GM12891 (cell line): ENCODE data around the gene COL5A1.
A peak's percentile ranks its signal among the peaks of the same experiment; 100 is the strongest.

Experiments
- DNase-seq: peaks from one replicate; pipeline ENCODE4 v3.0.0; 2011; ENCODE audit warnings: low spot score; ENCODE audit not compliant: insufficient read length
- FAIRE-seq: peaks from 2 replicates; lab custom pipeline; 2011; peaks lifted over from hg19 to GRCh38; lab: Jason Lieb, UNC
- PAX5 ChIP-seq: IDR thresholded peaks from 2 replicates; pipeline ENCODE4 v1.6.1; 2011; ENCODE audit warnings: low read length, moderate library complexity, mild to moderate bottlenecking; ENCODE audit not compliant: insufficient read depth, severe bottlenecking
- POLR2A ChIP-seq: IDR thresholded peaks from 2 replicates; pipeline ENCODE4 v1.6.1; 2011; ENCODE audit warnings: low read depth, low read length, control low read depth
- POLR2AphosphoS5 ChIP-seq: IDR thresholded peaks from 2 replicates; pipeline ENCODE4 v1.6.1; 2011; ENCODE audit warnings: low read depth, low read length, control low read depth
- POU2F2 ChIP-seq: IDR thresholded peaks from 2 replicates; pipeline ENCODE4 v1.6.1; 2011; ENCODE audit warnings: low read depth, mild to moderate bottlenecking, control low read depth, low read length, moderate library complexity
- SPI1 ChIP-seq: IDR thresholded peaks from 2 replicates; pipeline ENCODE4 v1.6.1; 2011; ENCODE audit warnings: low read depth, low read length, control low read depth
- TAF1 ChIP-seq: IDR thresholded peaks from 2 replicates; pipeline ENCODE4 v1.6.1; 2011; ENCODE audit warnings: low read depth, low read length, control low read depth

COL5A1 gene

DNA sequence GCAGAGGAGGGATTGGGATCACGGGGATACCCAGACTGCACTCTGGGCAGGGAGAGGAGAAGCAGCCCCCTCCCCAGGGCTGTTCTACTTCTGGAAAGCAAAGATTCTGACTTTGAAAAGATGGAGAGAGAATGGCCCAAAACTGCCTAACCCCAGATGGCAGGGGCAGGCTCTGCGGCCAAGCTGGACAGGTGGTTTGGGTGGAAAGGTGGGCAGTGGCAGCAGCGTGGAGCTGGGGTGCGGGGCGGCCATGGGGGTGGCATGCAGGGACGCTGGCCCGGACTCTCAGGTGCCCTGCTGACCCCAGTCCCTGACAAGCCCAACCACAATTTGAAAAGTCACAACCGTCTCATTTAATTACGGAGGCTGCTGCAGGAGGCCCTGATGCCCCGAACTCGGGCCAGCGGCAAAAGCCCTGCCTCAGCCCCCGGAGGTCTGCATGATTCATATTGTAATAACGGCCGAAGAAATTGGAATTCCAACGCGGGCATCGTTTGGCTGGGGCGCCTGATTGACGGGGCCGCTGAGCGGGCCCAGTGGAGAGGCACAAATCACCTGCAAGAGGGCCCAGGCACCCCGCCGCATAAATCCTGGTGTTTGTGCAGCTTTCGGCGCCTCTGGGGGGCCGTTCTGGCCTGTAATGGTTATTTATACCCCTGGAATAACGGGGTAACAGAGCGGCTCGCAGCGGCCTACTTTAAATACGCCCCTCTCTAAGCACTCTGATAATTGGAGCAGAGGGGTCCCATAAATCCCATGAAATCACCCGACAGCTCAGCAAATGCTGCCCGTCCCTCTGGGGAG, 197.2 kb downstream of the COL5A1 start:
- FAIRE-seq (no peak), DNase-seq (no peak)
- TF ChIP-seq POU2F2 (no peak), PAX5 (no peak), POLR2AphosphoS5 (no peak)

DNA sequence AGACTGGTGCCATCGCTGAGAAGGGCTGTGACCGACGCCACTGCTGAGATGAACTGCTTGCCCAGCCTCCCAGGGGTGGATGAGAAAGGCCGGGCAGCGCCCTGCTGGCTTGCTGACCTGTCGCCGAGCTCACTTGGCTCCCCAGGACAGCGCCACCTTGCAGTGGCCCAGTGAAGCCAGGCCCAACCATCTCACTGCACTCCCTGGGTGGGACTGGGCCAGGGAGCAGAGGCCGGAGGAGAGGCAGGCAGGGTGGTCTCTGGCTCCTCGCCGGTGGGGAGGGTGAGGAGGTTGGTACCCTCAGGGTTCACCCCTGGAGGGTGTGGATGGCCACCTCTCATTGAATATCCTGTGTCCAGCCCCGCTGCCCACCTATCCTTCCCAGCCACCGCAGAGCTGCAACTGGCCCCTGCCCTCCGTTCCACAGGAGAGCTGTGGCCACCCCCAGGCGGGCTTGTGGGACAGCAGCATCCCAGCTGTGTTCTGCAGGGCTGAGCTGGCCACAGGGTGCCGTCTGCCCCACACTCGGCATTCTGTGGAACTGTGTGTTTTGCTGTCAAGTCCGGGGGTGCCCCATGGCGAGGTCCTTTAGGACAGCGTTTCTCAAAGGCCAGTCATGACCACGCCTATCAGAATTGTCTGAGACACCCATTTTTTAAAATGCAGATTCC, 198.0 kb downstream of the COL5A1 start:
- TF ChIP-seq POU2F2 (no peak), TAF1 (no peak), PAX5 (no peak), POLR2A (no peak), SPI1 (no peak), POLR2AphosphoS5 (no peak)
- no peak for DNase-seq
- FAIRE-seq = no peak

DNA sequence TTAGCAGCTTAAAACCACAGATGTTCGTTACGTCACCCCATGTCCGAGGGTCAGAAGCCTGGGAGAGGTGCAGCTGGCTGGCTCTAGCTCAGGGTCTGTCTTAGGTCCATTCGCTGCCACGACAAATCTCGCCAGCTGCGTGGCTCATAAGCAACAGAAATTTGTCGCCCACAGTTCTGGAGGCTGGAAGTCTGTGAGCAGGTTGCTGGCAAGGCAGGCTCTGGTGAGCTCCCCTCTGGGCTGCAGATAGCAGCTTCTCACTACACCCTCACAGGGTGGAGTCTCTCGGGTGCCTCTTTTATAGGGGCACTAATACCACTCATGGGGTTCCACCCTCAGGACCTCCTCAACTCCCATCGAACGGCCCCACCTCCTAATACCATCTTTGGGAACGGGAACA, 198.9 kb downstream of the COL5A1 start:
- DNase-seq (no peak), FAIRE-seq (no peak)
- TF ChIP-seq PAX5 = no peak
- TF ChIP-seq POLR2A = no peak
- TF ChIP-seq POLR2AphosphoS5 = no peak
- TF ChIP-seq SPI1 = no peak

DNA sequence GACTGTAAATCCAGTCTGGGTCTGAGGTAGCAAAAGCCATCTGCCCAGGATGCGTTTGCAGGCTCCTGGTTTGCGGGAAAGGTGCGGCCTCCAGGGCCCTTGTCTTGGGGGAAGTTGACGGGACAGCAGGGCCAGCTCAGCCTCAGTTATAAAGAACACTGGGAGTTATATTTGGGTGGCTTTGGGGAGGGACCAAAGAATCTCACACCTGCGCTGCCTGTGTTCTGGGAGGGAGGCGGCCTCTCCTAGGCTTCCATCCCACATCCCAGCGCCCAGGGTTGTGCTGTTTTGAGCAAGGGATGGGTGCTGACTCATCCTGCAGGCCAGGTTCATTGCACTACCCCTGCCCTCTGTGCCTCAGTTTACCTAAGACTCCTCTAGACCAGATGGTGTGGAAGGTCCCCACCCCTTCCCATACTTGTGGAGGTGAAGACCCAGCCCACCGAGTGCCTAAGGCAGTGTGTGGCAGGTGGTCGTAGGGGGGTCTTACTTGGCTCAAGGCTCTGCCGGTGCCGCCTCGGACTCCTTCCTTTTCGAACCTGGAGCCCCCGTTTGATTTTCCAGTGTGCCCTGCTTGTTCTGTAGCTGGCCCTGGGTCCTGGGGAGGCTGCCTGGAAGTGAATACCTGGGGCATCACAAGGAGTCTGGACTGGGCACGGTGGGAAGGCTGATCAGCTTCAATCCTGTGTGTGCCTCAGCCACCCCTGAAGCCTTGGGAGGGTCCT, 199.7 kb downstream of the COL5A1 start:
- no peak for FAIRE-seq
- no peak for DNase-seq
- TF ChIP-seq TAF1 (no peak), PAX5 (no peak), SPI1 (no peak), POLR2A (no peak), POU2F2 (no peak), POLR2AphosphoS5 (no peak)

DNA sequence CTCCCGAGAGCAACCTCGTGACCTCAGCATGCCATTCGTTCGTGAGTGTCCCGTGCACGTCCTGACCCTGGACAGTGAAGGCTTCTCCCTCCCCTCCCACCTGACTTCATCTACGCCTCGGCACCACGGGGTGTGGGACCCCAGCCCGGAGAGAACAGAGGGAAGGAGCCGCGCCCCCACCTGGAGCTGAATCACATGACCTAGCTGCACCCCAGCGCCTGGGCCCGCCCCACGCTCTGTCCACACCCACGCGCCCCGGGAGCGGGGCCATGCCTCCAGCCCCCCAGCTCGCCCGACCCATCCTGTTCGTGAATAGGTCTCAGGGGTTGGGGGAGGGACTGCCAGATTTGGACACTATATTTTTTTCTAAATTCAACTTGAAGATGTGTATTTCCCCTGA, 200.7 kb downstream of the COL5A1 start:
- TF ChIP-seq PAX5 (no peak), POLR2A (no peak), POLR2AphosphoS5 (no peak)
- FAIRE-seq (no peak), DNase-seq (no peak)

DNA sequence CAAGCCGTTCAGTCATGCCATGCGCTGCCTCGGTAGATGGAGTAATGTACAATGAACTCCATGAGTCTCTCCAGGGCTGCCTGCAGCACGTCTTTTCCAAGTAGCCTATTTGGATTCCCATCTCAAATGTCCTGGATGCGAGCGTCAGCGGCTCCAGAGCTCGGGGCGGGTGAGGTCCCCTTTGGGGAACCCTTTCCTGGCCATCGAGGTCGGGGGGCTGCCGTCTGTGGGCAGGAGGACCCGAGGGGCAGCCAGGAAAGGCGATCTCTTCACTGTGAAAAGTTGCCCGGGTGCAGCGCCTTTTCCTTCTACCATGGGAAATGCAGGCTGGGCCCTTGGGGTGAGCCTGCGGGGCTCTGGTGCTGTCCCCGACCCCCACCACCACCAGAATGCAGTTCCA, 202.1 kb downstream of the COL5A1 start:
- FAIRE-seq = no peak
- no peak for TF ChIP-seq SPI1
- no peak for TF ChIP-seq TAF1
- TF ChIP-seq POLR2AphosphoS5 = no peak
- no peak for TF ChIP-seq POLR2A
- TF ChIP-seq POU2F2 = no peak
- TF ChIP-seq PAX5 = no peak
- DNase-seq = no peak

DNA sequence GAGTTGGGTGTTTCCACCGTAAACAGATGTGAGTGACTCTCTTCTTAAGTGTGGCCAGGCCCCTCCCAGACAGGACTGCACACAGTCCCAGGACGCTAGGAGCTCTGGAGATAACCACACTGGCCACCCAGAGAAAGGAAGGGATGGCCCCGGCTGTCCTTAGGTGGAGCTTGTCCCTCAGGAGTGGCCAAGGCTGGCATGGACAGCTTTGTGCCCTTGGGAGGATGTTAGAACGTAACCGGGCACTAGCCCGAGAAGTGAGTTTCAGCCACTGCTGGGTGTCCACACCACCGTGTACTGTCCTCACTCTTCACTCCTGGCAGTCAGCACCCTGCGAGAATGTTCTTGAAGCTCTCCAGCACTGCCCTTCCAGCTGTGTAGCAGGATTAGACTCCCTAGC, 203.2 kb downstream of the COL5A1 start:
- DNase-seq (no peak), FAIRE-seq (no peak)
- TF ChIP-seq POLR2AphosphoS5 = no peak
- TF ChIP-seq PAX5 = no peak

DNA sequence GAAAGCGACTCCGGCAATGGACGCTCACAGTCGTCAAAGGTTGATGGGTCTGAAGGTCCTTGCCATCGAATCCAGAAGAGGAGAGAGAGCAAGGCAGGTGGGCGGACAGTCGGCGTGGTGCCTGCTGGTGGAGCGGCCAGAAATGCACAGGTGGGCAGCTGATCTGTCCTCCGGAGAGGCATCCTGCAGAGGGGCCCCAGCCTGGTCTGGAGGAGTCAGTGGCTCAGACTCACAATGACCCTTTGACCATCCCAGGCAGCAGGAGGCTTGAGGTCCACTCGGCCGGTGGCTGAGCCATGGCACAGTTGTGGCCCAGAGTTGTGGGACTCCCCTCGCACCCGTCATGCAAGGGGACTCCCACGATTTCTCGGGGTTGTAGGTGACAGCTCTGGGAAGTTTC, 204.6 kb downstream of the COL5A1 start:
- TF ChIP-seq POU2F2 (no peak), SPI1 (no peak), POLR2AphosphoS5 (no peak), TAF1 (no peak), POLR2A (no peak), PAX5 (no peak)
- no peak for DNase-seq
- no peak for FAIRE-seq

DNA sequence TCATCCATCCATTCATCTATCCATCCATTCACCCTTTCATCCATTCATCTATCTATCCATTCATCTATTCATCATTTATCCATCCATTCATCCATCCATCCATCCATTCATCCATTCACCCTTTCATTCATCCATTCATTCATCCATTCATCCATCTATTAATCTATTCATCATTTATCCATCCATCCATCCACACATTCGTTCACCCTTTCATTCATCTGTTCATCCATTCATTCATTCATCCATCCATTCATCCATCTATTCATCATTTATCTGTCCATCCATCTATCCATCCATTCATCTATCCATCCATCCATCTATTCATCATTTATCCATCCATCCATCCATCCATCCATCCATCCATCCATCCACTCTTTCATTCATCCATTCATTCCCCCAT, 205.1 kb downstream of the COL5A1 start:
- no peak for DNase-seq
- FAIRE-seq = no peak
- TF ChIP-seq POLR2A = no peak
- no peak for TF ChIP-seq SPI1
- no peak for TF ChIP-seq POU2F2

DNA sequence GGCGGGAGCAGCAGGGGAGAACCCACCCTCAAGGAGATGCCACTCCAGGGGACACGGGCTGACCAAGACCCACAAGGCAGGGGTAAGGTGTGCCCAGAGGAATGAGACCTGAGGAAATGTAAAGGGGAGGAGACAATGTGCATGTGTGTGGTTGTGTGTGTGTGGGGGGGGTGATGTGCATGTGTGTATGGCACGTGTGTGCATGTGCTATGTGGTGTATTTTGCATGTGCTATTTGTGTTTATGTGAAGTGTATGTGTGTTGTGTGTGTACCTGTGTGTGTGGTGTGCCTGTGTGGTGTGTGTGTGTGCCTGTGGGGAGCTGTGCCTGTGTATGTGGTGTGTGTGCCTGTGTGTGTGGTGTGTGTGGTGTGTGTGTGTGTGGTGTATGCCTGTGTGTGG, 205.5 kb downstream of the COL5A1 start:
- DNase-seq = no peak
- FAIRE-seq = peak; percentile 50
- TF ChIP-seq SPI1 (no peak), PAX5 (no peak), POLR2A (no peak), POU2F2 (no peak), POLR2AphosphoS5 (no peak), TAF1 (no peak)
